IPS-NIHi11 (cell line): Measurements from ENCODE around the gene GRK6.
A peak's percentile ranks its signal among the peaks of the same experiment; 100 is the strongest.
"Not testable (repeated sequence)": the region's sequence is repeated elsewhere in the genome, so short reads cannot be mapped to it uniquely, and the experiment has no call there.

Experiments used
- DNase-seq: peaks from one replicate; pipeline ENCODE4 v3.0.0; 2012; ENCODE audit warnings: mixed read lengths, low spot score

GRK6 gene

GRCh38 chr5:177471610-177472356 is 45.3 kb downstream of the GRK6 start:
- DNase-seq: no peak

GRCh38 chr5:177472460-177473442 is 46.3 kb downstream of the GRK6 start:
- DNase-seq: peak; percentile 76

GRCh38 chr5:177473443-177474001 is 47.0 kb downstream of the GRK6 start, which contains the start of gene DBN1:
Gene DBN1 (minus strand): TSS chr5:177473634. CDS start chr5:177473521, 113 bp downstream.
- DNase-seq: peak; percentile 96

- DNase-seq: no peak
Measured at GRCh38 chr5:177474002-177474476, 47.6 kb downstream of the GRK6 start.

GRCh38 chr5:177474846-177475562 is 48.5 kb downstream of the GRK6 start:
- no peak for DNase-seq

- no peak for DNase-seq
Measured at GRCh38 chr5:177475563-177476427, 49.3 kb downstream of the GRK6 start.

- DNase-seq: no peak
Measured at GRCh38 chr5:177476531-177477233, 50.2 kb downstream of the GRK6 start.

- no peak for DNase-seq
Measured at GRCh38 chr5:177477701-177478477, 51.4 kb downstream of the GRK6 start.

GRCh38 chr5:177478711-177479646 is 52.5 kb downstream of the GRK6 start:
- DNase-seq: no peak

GRCh38 chr5:177479774-177480173 is 53.3 kb downstream of the GRK6 start:
- no peak for DNase-seq

- DNase-seq: no peak
Measured at GRCh38 chr5:177482359-177482795, 55.9 kb downstream of the GRK6 start.

- DNase-seq: no peak
Measured at GRCh38 chr5:177483042-177483441, 56.6 kb downstream of the GRK6 start.

GRCh38 chr5:177483994-177484901 is 57.8 kb downstream of the GRK6 start:
- DNase-seq: no peak

- no peak for DNase-seq
Measured at GRCh38 chr5:177484902-177485549, 58.5 kb downstream of the GRK6 start.

GRCh38 chr5:177485753-177486152 is 59.3 kb downstream of the GRK6 start:
- DNase-seq: not testable (repeated sequence)

- no peak for DNase-seq
Measured at GRCh38 chr5:177486256-177486655, 59.8 kb downstream of the GRK6 start.
